ENCODE results near the gene CNOT10. TPM values are rescaled to one million over a fixed set of nuclear protein-coding genes. Genes with fewer than 3 reads are reported as not detected.

Gene CNOT10
- total RNA-seq, 1 experiment from 2014 or later, result 46.2 TPM

- no peak overlapping the region for H3K9ac ChIP-seq (ENCODE audit: low read length)
- no peaks in the 10 kb centered on the region for H3K79me2 ChIP-seq (ENCODE audit: low read length)
- H2AFZ ChIP-seq (ENCODE audit: low read length), result no peak overlapping the region
- H3K27me3 ChIP-seq (ENCODE audit: low read length), result no peaks in the 10 kb centered on the region
- no peak overlapping the region for H3K4me3 ChIP-seq (ENCODE audit: low read length)
- H3F3A ChIP-seq (ENCODE audit: low read length, unreplicated experiment), result no peaks in the 10 kb centered on the region
- TF ChIP-seq EZH2 (IDR thresholded peaks at IDR 0.05; ENCODE audit: low read length, unreplicated experiment) (no peak), CTCF (conservative IDR thresholded peaks at IDR 0.05; ENCODE audit: low read depth, low read length) (no peak), EZH2phosphoT487 (IDR thresholded peaks at IDR 0.05; ENCODE audit: borderline replicate concordance, low read length) (no peak)
- ChIA-PET CTCF (interaction anchor here (0.6 kb wide), 1 partner anchor 50 kb away, joined by 3 read pairs; no protein-coding TSS in a partner anchor), POLR2A (ENCODE audit: unreplicated experiment) (no interaction called here)
- intact Hi-C loops (cut with micrococcal nuclease), result no loop called here
- no peak overlapping the region for H3K27ac ChIP-seq (ENCODE audit: low read length)
- no TSS peak for BruUV-seq (replicated peaks)
- H3K4me2 ChIP-seq (ENCODE audit: low read length), result no peak overlapping the region
- no peaks in the 10 kb centered on the region for H3K9me2 ChIP-seq (replicated peaks; ENCODE audit: low read length)
- no peaks in the 10 kb centered on the region for H4K20me1 ChIP-seq (ENCODE audit: low read length)
- no peaks in the 10 kb centered on the region for H3K36me3 ChIP-seq (ENCODE audit: low read depth, low read length)
- no peak for ATAC-seq
- no peaks in the 10 kb centered on the region for H3K4me1 ChIP-seq (ENCODE audit: insufficient read depth, low read length)
- no peak for DNase-seq
- H3K9me3 ChIP-seq (ENCODE audit: low read length), result no peaks in the 10 kb centered on the region
These were observed 9.8 kb upstream of the CNOT10 start for GRCh38 chr3:32675164-32675563.

- POLR2A ChIA-PET (ENCODE audit: unreplicated experiment), result no interaction called here
- CTCF ChIA-PET, result interaction anchor here (0.6 kb wide), 1 partner anchor 162 kb away, joined by 6 read pairs; no protein-coding TSS in a partner anchor
- no peak overlapping the region for H3K9ac ChIP-seq (ENCODE audit: low read length)
- no TSS peak for BruUV-seq (replicated peaks)
- DNase-seq (no peak), ATAC-seq (no peak)
- no peak overlapping the region for H3K4me3 ChIP-seq (ENCODE audit: low read length)
- H3K27ac ChIP-seq (ENCODE audit: low read length), result no peak overlapping the region
- H3F3A ChIP-seq (ENCODE audit: low read length, unreplicated experiment), result no peaks in the 10 kb centered on the region
- no peaks in the 10 kb centered on the region for H3K79me2 ChIP-seq (ENCODE audit: low read length)
- H3K4me1 ChIP-seq (ENCODE audit: insufficient read depth, low read length), result no peaks in the 10 kb centered on the region
- H3K36me3 ChIP-seq (ENCODE audit: low read depth, low read length), result no peaks in the 10 kb centered on the region
- no peaks in the 10 kb centered on the region for H3K27me3 ChIP-seq (ENCODE audit: low read length)
- no peak overlapping the region for H2AFZ ChIP-seq (ENCODE audit: low read length)
- no peaks in the 10 kb centered on the region for H4K20me1 ChIP-seq (ENCODE audit: low read length)
- TF ChIP-seq CTCF (conservative IDR thresholded peaks at IDR 0.05; ENCODE audit: low read depth, low read length) (no peak), EZH2 (IDR thresholded peaks at IDR 0.05; ENCODE audit: low read length, unreplicated experiment) (no peak), EZH2phosphoT487 (IDR thresholded peaks at IDR 0.05; ENCODE audit: borderline replicate concordance, low read length) (no peak)
- no peaks in the 10 kb centered on the region for H3K9me3 ChIP-seq (ENCODE audit: low read length)
- no peak overlapping the region for H3K4me2 ChIP-seq (ENCODE audit: low read length)
- intact Hi-C loops (cut with micrococcal nuclease), result no loop called here
- H3K9me2 ChIP-seq (replicated peaks; ENCODE audit: low read length), result no peaks in the 10 kb centered on the region
These were observed 9.3 kb upstream of the CNOT10 start for GRCh38 chr3:32675650-32676049.

GRCh38 chr3:32681811-32682210 is 3.2 kb upstream of the CNOT10 start:
- no peak overlapping the region for H3K9ac ChIP-seq (ENCODE audit: low read length)
- CTCF ChIA-PET, result no interaction called here
- no peak for ATAC-seq
- H3K36me3 ChIP-seq (ENCODE audit: low read depth, low read length), result no peaks in the 10 kb centered on the region
- H3K4me2 ChIP-seq (ENCODE audit: low read length), result no peak overlapping the region
- H3K9me2 ChIP-seq (replicated peaks; ENCODE audit: low read length), result no peaks in the 10 kb centered on the region
- H3K4me3 ChIP-seq (ENCODE audit: low read length), result no peak overlapping the region
- POLR2A ChIA-PET (ENCODE audit: unreplicated experiment), result no interaction called here
- no peaks in the 10 kb centered on the region for H3F3A ChIP-seq (ENCODE audit: low read length, unreplicated experiment)
- no TSS peak for BruUV-seq (replicated peaks)
- peaks cover 17% of the 10 kb centered on the region for H3K4me1 ChIP-seq (ENCODE audit: insufficient read depth, low read length)
- H4K20me1 ChIP-seq (ENCODE audit: low read length), result peaks cover 13% of the 10 kb centered on the region
- H3K9me3 ChIP-seq (ENCODE audit: low read length), result no peaks in the 10 kb centered on the region
- DNase-seq, result peak; percentile 59
- H3K79me2 ChIP-seq (ENCODE audit: low read length), result peaks cover 17% of the 10 kb centered on the region
- no peaks in the 10 kb centered on the region for H3K27me3 ChIP-seq (ENCODE audit: low read length)
- H3K27ac ChIP-seq (ENCODE audit: low read length), result no peak overlapping the region
- TF ChIP-seq EZH2phosphoT487 (IDR thresholded peaks at IDR 0.05; ENCODE audit: borderline replicate concordance, low read length) (no peak), CTCF (conservative IDR thresholded peaks at IDR 0.05; ENCODE audit: low read depth, low read length) (no peak), EZH2 (IDR thresholded peaks at IDR 0.05; ENCODE audit: low read length, unreplicated experiment) (no peak)
- no peak overlapping the region for H2AFZ ChIP-seq (ENCODE audit: low read length)
- intact Hi-C loops (cut with micrococcal nuclease), result no loop called here
